ENCODE results near the gene ZNF793.

Gene ZNF793

GRCh38 chr19:37572203-37572602 is 65.5 kb downstream of the ZNF793 start:
- DNase-seq: no peak

- no peak for DNase-seq
These were observed 76.6 kb downstream of the ZNF793 start for GRCh38 chr19:37583340-37583739.
